Bronchial epithelial cell (primary cell): ENCODE results near the gene EPN1. TPM values are rescaled to one million over a fixed set of nuclear protein-coding genes. Genes with fewer than 3 reads are reported as not detected.
A peak's percentile ranks its signal among the peaks of the same experiment; 100 is the strongest.

Experiments
- DNase-seq: peaks from one replicate; pipeline ENCODE4 v3.0.0-alpha.2; 2010; ENCODE audit warnings: low read depth
- FAIRE-seq: peaks from 2 replicates; lab custom pipeline; 2011; peaks lifted over from hg19 to GRCh38; lab: Jason Lieb, UNC
- H3K27me3 ChIP-seq: 2 replicates; pipeline ENCODE4 v1.5.1; 2011; ENCODE audit warnings: low read length; ENCODE audit not compliant: control insufficient read depth, insufficient read depth
- H3K36me3 ChIP-seq: 2 replicates; pipeline ENCODE4 v1.5.1; 2011; ENCODE audit warnings: low read length; ENCODE audit not compliant: control insufficient read depth, insufficient read depth
- H3K4me3 ChIP-seq: 2 replicates; pipeline ENCODE4 v1.5.1; 2011; ENCODE audit warnings: mild to moderate bottlenecking, low read depth, low read length, control low read depth
- CTCF ChIP-seq: IDR thresholded peaks from 2 replicates; pipeline ENCODE4 v1.5.1; 2011; ENCODE audit warnings: mild to moderate bottlenecking, moderate library complexity, low read length, control low read depth, inconsistent platforms; ENCODE audit not compliant: insufficient read depth, severe bottlenecking
- total RNA-seq: library from RNA; depleted of rRNA; stranded (reverse); fragments of >200 nt; gene quantifications from 2 replicates; pipeline ENCODE4 v1.2.1, GENCODE V29; 2014

Gene EPN1
- total RNA-seq, 1 donor from 2014 or later = 28.2 TPM

DNA sequence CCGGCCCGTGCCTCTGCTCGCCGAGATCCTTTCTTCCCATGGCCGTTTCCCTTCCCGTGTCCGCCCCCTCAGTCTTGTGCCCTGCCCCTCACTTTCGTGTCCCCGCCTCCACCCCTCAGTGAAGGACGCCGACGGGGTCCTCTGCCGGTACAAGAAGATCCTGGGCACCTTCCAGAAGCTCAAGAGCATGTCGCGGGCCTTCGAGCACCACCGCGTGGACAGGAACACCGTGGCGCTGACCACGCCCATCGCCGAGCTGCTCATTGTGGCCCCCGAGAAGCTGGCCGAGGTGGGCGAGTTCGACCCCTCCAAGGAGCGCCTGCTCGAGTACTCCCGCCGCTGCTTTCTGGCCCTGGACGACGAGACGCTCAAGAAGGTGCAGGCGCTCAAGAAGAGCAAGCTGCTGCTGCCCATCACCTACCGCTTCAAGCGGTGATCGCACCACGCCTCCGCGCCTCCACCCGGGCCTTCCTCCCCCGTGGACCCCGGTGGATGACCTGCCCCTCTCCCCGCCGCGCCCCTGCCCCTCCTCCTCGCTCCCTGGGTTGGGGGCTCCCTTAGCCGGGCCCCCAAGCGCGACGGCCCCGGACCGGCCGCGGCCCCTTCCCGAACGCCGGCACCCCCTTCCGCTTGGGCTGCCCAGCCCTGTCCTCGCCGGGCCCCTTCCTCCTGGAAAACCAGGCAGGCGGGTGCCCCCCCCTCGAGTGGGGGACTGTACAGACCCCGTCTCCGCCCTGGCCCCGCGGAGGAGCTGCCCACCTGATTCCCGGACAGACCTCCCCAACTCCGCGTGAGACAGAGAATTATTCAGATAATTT is 22.5 kb upstream of the EPN1 start:
- no peak for TF ChIP-seq CTCF
- DNase-seq = no peak
- Histone ChIP-seq H3K27me3 (no peaks in the 10 kb centered on the region), H3K36me3 (peaks cover 1% of the 10 kb centered on the region), H3K4me3 (no peak overlapping the region)
- FAIRE-seq = no peak

DNA sequence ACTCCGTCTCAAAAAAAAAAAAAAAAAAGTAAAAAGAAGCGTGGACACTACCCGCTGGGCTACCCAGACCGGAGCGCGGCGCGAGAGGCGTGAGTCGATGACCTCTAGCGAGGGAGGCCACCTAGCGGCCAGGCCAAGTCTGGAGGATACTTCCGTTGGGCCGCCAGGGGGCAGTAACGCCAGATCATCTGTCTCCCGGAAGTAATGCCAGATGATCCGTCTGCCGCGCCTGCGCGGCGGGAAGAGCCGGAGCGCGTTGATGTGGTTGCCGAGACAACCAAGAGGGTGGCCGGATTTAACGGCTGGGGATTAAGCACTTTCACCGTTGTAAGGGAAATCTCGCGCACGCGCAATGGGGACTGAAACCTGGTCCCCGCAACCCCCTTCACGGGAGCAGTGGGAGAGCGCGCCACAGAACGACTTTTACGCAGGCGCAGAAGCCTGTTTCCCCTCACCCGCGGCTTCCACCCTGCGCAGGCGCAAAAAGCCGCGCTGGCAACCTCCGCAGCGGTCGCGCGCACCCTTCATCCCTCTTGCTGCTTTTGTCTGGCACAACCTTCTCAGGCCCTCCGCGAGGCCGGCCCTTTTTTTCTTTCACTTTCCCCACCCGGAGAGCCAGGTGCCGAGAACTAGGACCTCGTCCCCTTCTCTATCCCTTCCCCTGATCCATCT is 21.2 kb upstream of the EPN1 start:
- H3K27me3 ChIP-seq = no peaks in the 10 kb centered on the region
- H3K4me3 ChIP-seq = peak overlapping the region; percentile 97
- peaks cover 4% of the 10 kb centered on the region for H3K36me3 ChIP-seq
- FAIRE-seq (no peak), DNase-seq (peak; percentile 95)
- TF ChIP-seq CTCF = peak; percentile 100

- TF ChIP-seq CTCF = no peak
These were observed 20.6 kb upstream of the EPN1 start for GRCh38 chr19:55654323-55654867.

GRCh38 chr19:55654868-55655647 is 20.0 kb upstream of the EPN1 start, which contains the start of gene U2AF2:
Gene U2AF2, plus strand, starts transcription at chr19:55655035. Its CDS starts 70 bp downstream, at chr19:55655105.
- H3K4me3 ChIP-seq = peak within 1 kb of the TSS; percentile 97
- TF ChIP-seq CTCF = no peak
- DNase-seq (peak; percentile 36), FAIRE-seq (no peak)
- H3K36me3 ChIP-seq = peaks cover 11% of the 10 kb centered on the region
- no peaks in the 10 kb centered on the region for H3K27me3 ChIP-seq

More at GRCh38 chr19:55654323-55654867, 20.6 kb upstream of the EPN1 start:
- peak; percentile 96 for DNase-seq
- peak; percentile 88 for FAIRE-seq
- Histone ChIP-seq H3K27me3 (no peaks in the 10 kb centered on the region), H3K36me3 (peaks cover 8% of the 10 kb centered on the region), H3K4me3 (peak overlapping the region; percentile 97)

GRCh38 chr19:55655648-55656040 is 19.4 kb upstream of the EPN1 start:
- DNase-seq (no peak), FAIRE-seq (no peak)
- no peak for TF ChIP-seq CTCF
- Histone ChIP-seq H3K36me3 (peaks cover 15% of the 10 kb centered on the region), H3K27me3 (no peaks in the 10 kb centered on the region), H3K4me3 (peak overlapping the region; percentile 97)
